AG04449 (cell line): ENCODE data around the gene LRRC15.
A peak's percentile ranks its signal among the peaks of the same experiment; 100 is the strongest.

Source experiments
- CTCF ChIA-PET: fragments of 350-600 bp; formaldehyde crosslinking; extraction: SDS; loops from one replicate; lab custom pipeline; 2021; ENCODE audit warnings: antibody characterized with exemption; lab: Yijun Ruan, JAX
- POLR2A ChIA-PET: fragments of 400-600, 350-600 bp; formaldehyde crosslinking; extraction: SDS; loops from one replicate; lab custom pipeline; 2020; ENCODE audit warnings: antibody characterized with exemption, inconsistent platforms; lab: Yijun Ruan, JAX
- DNase-seq: peaks from one replicate; pipeline ENCODE4 v3.0.0-alpha.2; 2010; ENCODE audit warnings: low read depth, low spot score
- H3K4me3 ChIP-seq: 2 replicates; pipeline ENCODE4 v1.5.1; 2011; ENCODE audit warnings: low read depth, mild to moderate bottlenecking, control low read depth, low read length
- CTCF ChIP-seq: IDR thresholded peaks from one replicate; pipeline ENCODE4 v1.5.1; 2011; ENCODE audit warnings: mild to moderate bottlenecking, moderate library complexity, low read length, control low read depth, inconsistent platforms; ENCODE audit not compliant: insufficient read depth; ENCODE audit errors: missing control alignments

LRRC15 gene

GRCh38 chr3:194340757-194341400, 28.7 kb downstream of the LRRC15 start:
- no peak for TF ChIP-seq CTCF
- CTCF ChIA-PET, result interaction anchor here (5.3 to 10.2 kb wide), 4 partner anchors 10 to 65 kb away, joined by 31 to 274 read pairs (median 150); partner anchors contain the start of genes CPN2, GP5 and LRRC15
- POLR2A ChIA-PET, result no interaction called here
- H3K4me3 ChIP-seq, result no peak overlapping the region
- DNase-seq, result no peak

- DNase-seq, result no peak
- CTCF ChIA-PET, result interaction anchor here (1.0 to 10.2 kb wide), 6 partner anchors 11 to 343 kb away, joined by 3 to 274 read pairs (median 55); partner anchors contain the start of genes CPN2, GP5 and LRRC15
- H3K4me3 ChIP-seq, result no peak overlapping the region
- TF ChIP-seq CTCF, result no peak
- POLR2A ChIA-PET, result interaction anchor here (0.9 kb wide), 1 partner anchor 58 kb away, joined by 3 read pairs; no protein-coding TSS in a partner anchor
Measured at GRCh38 chr3:194339840-194340239, 29.7 kb downstream of the LRRC15 start.

- peak; percentile 8 for TF ChIP-seq CTCF
- H3K4me3 ChIP-seq, result no peak overlapping the region
- CTCF ChIA-PET, result interaction anchor here (1.0 to 10.2 kb wide), 7 partner anchors 11 to 344 kb away, joined by 3 to 274 read pairs (median 31); partner anchors contain the start of genes CPN2, GP5 and LRRC15
- POLR2A ChIA-PET, result interaction anchor here (0.9 kb wide), 1 partner anchor 59 kb away, joined by 3 read pairs; no protein-coding TSS in a partner anchor
- DNase-seq, result no peak
Measured at GRCh38 chr3:194339356-194339755, 30.2 kb downstream of the LRRC15 start.

- ChIA-PET CTCF (interaction anchor here (0.8 to 10.2 kb wide), 8 partner anchors 12 to 345 kb away, joined by 3 to 274 read pairs (median 18); partner anchors contain the start of genes CPN2, GP5, LRRC15 and LSG1), POLR2A (no interaction called here)
- no peak for TF ChIP-seq CTCF
- no peak overlapping the region for H3K4me3 ChIP-seq
- no peak for DNase-seq
Measured at GRCh38 chr3:194337965-194338753, 31.4 kb downstream of the LRRC15 start.

GRCh38 chr3:194336601-194337355, 32.8 kb downstream of the LRRC15 start:
- ChIA-PET CTCF (interaction anchor here (1.0 to 5.6 kb wide), 12 partner anchors 8 to 557 kb away, joined by 3 to 186 read pairs (median 4); partner anchors contain the start of genes GP5 and LSG1), POLR2A (no interaction called here)
- TF ChIP-seq CTCF, result no peak
- DNase-seq, result no peak
- H3K4me3 ChIP-seq, result no peak overlapping the region
